Vagina (tissue), 1 donor: ENCODE data around the gene PEX10. TPM values are rescaled to one million over a fixed set of nuclear protein-coding genes. Genes with fewer than 3 reads are reported as not detected.

Source experiments
- total RNA-seq: library from RNA; depleted of rRNA; stranded (reverse); fragments of >200 nt; gene quantifications from one replicate; pipeline ENCODE4 v1.2.3, GENCODE V29; 2016

The PEX10 gene
- total RNA-seq, 1 donor from 2014 or later: 15.2 TPM

Other genes starting within 250 kb of the PEX10 start
- 92.3 TPM for gene FAAP20, start 217.8 kb downstream of the PEX10 start, total RNA-seq
- gene SKI, start 184.2 kb downstream of the PEX10 start, total RNA-seq: 53.8 TPM
- gene MORN1, start 21.0 kb downstream of the PEX10 start, total RNA-seq: 11.8 TPM
- 49.6 TPM for gene RER1, start 20.7 kb downstream of the PEX10 start, total RNA-seq
- 30.7 TPM for gene PLCH2, start 63.7 kb upstream of the PEX10 start, total RNA-seq
- 39.5 TPM for gene PANK4, start 114.0 kb upstream of the PEX10 start, total RNA-seq
- not detected for gene HES5, start 117.7 kb upstream of the PEX10 start, total RNA-seq
- gene TNFRSF14, start 143.8 kb upstream of the PEX10 start, total RNA-seq: 49.6 TPM
- 16.2 TPM for gene PRXL2B, start 174.2 kb upstream of the PEX10 start, total RNA-seq
- 4.4 TPM for gene MMEL1, start 220.5 kb upstream of the PEX10 start, total RNA-seq